Measurements from ENCODE around the gene PCLO. TPM values are rescaled to one million over a fixed set of nuclear protein-coding genes. Genes with fewer than 3 reads are reported as not detected.

Gene PCLO
- not detected for total RNA-seq

DNA sequence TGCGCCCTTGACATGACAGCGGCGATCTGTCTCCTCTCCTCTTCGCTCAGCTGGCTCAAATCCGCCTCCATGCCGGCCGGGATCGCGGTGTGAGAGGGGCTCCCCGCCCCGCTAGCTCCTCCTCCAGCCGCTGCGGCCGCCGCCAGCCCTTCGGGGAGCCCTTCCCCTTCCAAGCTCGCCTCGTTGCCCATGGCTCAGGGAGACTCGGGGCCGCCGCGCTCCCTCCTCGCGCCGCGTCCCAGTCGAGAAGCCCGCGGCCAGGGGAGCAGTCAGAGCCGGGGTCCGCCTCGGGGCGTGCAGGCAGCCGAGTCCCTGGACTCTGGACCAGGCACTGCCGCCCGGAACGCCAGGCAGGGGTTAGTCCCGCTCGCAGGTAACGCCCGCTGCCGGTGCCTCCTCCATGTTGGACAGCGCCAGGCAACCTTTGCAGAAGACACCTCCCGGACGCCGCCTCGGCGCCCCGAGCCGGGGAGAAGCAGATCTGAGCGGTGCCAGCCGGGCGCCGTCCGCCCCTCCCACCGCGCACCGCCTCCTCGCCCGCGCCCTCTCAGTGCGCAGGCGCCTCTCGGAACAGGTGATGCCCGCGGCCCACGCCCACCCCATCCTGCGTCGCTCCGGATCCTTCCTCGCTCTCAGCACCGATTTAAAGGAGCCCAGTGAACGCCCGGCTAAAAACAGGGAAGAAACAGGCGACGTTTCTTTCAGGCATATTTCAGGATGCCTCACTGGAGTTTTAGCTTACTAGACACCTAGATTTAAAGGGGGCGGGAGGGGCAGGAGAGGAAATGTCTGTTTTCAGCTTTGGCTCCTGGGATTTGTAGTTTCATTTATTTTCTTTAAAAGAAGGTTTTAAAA, at the start of gene PCLO:
Gene PCLO (minus strand): TSS at position 483 of the 855 bp plus-strand sequence. CDS start 292 bp downstream, at position 191.
- peaks cover 3% of the 10 kb centered on the region for H3K9me3 Mint-ChIP-seq
- ATAC-seq (peak; percentile 99), DNase-seq (peak; percentile 73)
- H3K27ac Mint-ChIP-seq: no peak within 1 kb of the TSS
- ChIA-PET CTCF (no interaction called here), POLR2A (no interaction called here)
- H3K4me3 Mint-ChIP-seq: peak within 1 kb of the TSS; percentile 49
- TF ChIP-seq, protein P1, sequence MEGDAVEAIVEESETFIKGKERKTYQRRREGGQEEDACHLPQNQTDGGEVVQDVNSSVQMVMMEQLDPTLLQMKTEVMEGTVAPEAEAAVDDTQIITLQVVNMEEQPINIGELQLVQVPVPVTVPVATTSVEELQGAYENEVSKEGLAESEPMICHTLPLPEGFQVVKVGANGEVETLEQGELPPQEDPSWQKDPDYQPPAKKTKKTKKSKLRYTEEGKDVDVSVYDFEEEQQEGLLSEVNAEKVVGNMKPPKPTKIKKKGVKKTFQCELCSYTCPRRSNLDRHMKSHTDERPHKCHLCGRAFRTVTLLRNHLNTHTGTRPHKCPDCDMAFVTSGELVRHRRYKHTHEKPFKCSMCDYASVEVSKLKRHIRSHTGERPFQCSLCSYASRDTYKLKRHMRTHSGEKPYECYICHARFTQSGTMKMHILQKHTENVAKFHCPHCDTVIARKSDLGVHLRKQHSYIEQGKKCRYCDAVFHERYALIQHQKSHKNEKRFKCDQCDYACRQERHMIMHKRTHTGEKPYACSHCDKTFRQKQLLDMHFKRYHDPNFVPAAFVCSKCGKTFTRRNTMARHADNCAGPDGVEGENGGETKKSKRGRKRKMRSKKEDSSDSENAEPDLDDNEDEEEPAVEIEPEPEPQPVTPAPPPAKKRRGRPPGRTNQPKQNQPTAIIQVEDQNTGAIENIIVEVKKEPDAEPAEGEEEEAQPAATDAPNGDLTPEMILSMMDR (IDR thresholded peaks at IDR 0.05): no peak
- H3K36me3 Mint-ChIP-seq (ENCODE audit: low read depth): no peaks in the 10 kb centered on the region
- H3K4me1 Mint-ChIP-seq (ENCODE audit: low read depth): peaks cover 6% of the 10 kb centered on the region
- H3K27me3 Mint-ChIP-seq: peaks cover 11% of the 10 kb centered on the region
- intact Hi-C loops (cut with micrococcal nuclease): no loop called here

GRCh38 chr7:83211685-83212084, 49.0 kb upstream of the PCLO start:
- TF ChIP-seq, protein P1 (IDR thresholded peaks at IDR 0.05): no peak
- ChIA-PET CTCF (no interaction called here), POLR2A (interaction anchor here (0.6 kb wide), 1 partner anchor 599 kb away, joined by 4 read pairs; no protein-coding TSS in a partner anchor)
- Mint-ChIP-seq H3K27me3 (no peaks in the 10 kb centered on the region), H3K36me3 (ENCODE audit: low read depth) (no peaks in the 10 kb centered on the region), H3K4me1 (ENCODE audit: low read depth) (no peaks in the 10 kb centered on the region), H3K9me3 (peaks cover 1% of the 10 kb centered on the region), H3K4me3 (no peak overlapping the region), H3K27ac (no peak overlapping the region)
- ATAC-seq (no peak), DNase-seq (no peak)
- intact Hi-C loops (cut with micrococcal nuclease): no loop called here

- Mint-ChIP-seq H3K4me1 (ENCODE audit: low read depth) (no peaks in the 10 kb centered on the region), H3K9me3 (peaks cover 1% of the 10 kb centered on the region), H3K27ac (no peak overlapping the region), H3K27me3 (no peaks in the 10 kb centered on the region), H3K36me3 (ENCODE audit: low read depth) (no peaks in the 10 kb centered on the region), H3K4me3 (no peak overlapping the region)
- intact Hi-C loops (cut with micrococcal nuclease): no loop called here
- POLR2A ChIA-PET: no interaction called here
- ATAC-seq (no peak), DNase-seq (no peak)
- TF ChIP-seq, protein P1 (IDR thresholded peaks at IDR 0.05): no peak
- CTCF ChIA-PET: no interaction called here
These were observed 47.8 kb upstream of the PCLO start for GRCh38 chr7:83210479-83210878.

DNA sequence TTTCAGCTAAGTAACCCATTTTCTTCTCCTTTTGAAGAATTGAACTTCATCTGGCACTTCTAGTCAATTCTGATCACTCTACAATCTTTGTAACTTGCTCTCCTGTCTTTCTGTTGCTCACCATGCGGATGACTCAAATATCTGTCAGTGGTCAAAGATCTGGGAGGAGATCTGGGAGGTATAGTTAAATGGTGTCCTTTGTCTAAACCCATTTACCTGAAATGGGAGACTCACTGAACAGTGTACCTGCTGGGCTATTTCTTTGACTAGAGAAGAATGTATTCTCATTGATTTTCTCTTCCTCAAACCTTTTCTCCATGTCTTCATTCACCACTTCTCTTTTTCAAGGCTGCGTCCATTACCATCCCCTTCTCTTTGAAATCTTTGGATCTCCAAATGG, 42.0 kb upstream of the PCLO start:
- intact Hi-C loops (cut with micrococcal nuclease): no loop called here
- TF ChIP-seq, protein P1 (IDR thresholded peaks at IDR 0.05): no peak
- DNase-seq (no peak), ATAC-seq (no peak)
- H3K27me3 Mint-ChIP-seq: no peaks in the 10 kb centered on the region
- H3K4me1 Mint-ChIP-seq (ENCODE audit: low read depth): no peaks in the 10 kb centered on the region
- CTCF ChIA-PET: no interaction called here
- H3K4me3 Mint-ChIP-seq: no peak overlapping the region
- no peak overlapping the region for H3K27ac Mint-ChIP-seq
- POLR2A ChIA-PET: no interaction called here
- no peaks in the 10 kb centered on the region for H3K36me3 Mint-ChIP-seq (ENCODE audit: low read depth)
- H3K9me3 Mint-ChIP-seq: peaks cover 1% of the 10 kb centered on the region

GRCh38 chr7:83201355-83201754, 38.7 kb upstream of the PCLO start:
- Mint-ChIP-seq H3K36me3 (ENCODE audit: low read depth) (no peaks in the 10 kb centered on the region), H3K4me1 (ENCODE audit: low read depth) (no peaks in the 10 kb centered on the region), H3K4me3 (no peak overlapping the region), H3K27me3 (no peaks in the 10 kb centered on the region), H3K27ac (no peak overlapping the region), H3K9me3 (no peaks in the 10 kb centered on the region)
- no peak for ATAC-seq
- no peak for DNase-seq
- intact Hi-C loops (cut with micrococcal nuclease): no loop called here
- TF ChIP-seq, protein P1 (IDR thresholded peaks at IDR 0.05): no peak
- ChIA-PET CTCF (no interaction called here), POLR2A (no interaction called here)
